Fibroblast of lung (primary cell): ENCODE results near the gene PCDHGA7.
"Not testable (repeated sequence)": the region's sequence is repeated elsewhere in the genome, so short reads cannot be mapped to it uniquely, and the experiment has no call there.

Source experiments
- EZH2 ChIP-seq: IDR thresholded peaks from 2 replicates; pipeline ENCODE4 v1.5.1; 2012; ENCODE audit warnings: low read length, control low read depth, mild to moderate bottlenecking; ENCODE audit errors: missing control alignments
- TF ChIP-seq, protein P1 (sequence below), 2 donors: IDR thresholded peaks in 1 of 2; conservative IDR thresholded peaks in 1 of 2; 1 replicate in 1 of 2; 2 replicates in 1 of 2; pipeline ENCODE4 v1.5.1; 2011 to 2012; ENCODE audit warnings: low read length in 2 of 2, control low read depth in 1 of 2, inconsistent platforms in 1 of 2, low read depth in 1 of 2, mild to moderate bottlenecking in 1 of 2

- TF ChIP-seq, protein P1, sequence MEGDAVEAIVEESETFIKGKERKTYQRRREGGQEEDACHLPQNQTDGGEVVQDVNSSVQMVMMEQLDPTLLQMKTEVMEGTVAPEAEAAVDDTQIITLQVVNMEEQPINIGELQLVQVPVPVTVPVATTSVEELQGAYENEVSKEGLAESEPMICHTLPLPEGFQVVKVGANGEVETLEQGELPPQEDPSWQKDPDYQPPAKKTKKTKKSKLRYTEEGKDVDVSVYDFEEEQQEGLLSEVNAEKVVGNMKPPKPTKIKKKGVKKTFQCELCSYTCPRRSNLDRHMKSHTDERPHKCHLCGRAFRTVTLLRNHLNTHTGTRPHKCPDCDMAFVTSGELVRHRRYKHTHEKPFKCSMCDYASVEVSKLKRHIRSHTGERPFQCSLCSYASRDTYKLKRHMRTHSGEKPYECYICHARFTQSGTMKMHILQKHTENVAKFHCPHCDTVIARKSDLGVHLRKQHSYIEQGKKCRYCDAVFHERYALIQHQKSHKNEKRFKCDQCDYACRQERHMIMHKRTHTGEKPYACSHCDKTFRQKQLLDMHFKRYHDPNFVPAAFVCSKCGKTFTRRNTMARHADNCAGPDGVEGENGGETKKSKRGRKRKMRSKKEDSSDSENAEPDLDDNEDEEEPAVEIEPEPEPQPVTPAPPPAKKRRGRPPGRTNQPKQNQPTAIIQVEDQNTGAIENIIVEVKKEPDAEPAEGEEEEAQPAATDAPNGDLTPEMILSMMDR (conservative IDR thresholded peaks at IDR 0.05 in 1 of 2, IDR thresholded peaks at IDR 0.05 in 1 of 2; ENCODE audit: low read depth in 1 of 2, low read length in 2 of 2) = peak; percentile 79
- TF ChIP-seq EZH2 = not testable (repeated sequence)
Observed at GRCh38 chr5:141417494-141418172, 35.1 kb downstream of the PCDHGA7 start, which contains the start of gene PCDHGB7.
